ENCODE results near the gene ALDH1A3.

DNA sequence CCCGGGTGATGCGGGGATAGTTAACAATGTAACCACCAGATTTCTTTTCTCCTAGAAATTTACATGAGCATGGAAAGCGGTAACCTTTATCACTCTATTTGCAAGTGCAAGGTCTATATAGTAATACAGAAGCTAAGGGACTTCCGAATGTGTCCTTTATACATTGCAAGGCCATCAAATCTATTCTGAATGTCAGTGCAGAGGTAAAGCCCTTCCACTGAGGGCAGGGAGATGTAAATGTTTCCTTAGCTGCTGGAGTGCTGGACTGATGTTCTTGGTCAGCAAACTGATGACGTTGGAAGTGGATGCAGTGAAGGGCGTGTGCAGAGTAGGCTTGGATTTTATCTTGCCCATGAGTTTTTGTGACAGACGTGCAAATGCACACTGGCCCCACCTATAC is 6.2 kb downstream of the ALDH1A3 start:
- TF ChIP-seq, protein P1, sequence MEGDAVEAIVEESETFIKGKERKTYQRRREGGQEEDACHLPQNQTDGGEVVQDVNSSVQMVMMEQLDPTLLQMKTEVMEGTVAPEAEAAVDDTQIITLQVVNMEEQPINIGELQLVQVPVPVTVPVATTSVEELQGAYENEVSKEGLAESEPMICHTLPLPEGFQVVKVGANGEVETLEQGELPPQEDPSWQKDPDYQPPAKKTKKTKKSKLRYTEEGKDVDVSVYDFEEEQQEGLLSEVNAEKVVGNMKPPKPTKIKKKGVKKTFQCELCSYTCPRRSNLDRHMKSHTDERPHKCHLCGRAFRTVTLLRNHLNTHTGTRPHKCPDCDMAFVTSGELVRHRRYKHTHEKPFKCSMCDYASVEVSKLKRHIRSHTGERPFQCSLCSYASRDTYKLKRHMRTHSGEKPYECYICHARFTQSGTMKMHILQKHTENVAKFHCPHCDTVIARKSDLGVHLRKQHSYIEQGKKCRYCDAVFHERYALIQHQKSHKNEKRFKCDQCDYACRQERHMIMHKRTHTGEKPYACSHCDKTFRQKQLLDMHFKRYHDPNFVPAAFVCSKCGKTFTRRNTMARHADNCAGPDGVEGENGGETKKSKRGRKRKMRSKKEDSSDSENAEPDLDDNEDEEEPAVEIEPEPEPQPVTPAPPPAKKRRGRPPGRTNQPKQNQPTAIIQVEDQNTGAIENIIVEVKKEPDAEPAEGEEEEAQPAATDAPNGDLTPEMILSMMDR (IDR thresholded peaks at IDR 0.05): no peak
- TF ChIP-seq POLR2A (IDR thresholded peaks at IDR 0.05): no peak
- no peak for TF ChIP-seq POLR2AphosphoS5 (IDR thresholded peaks at IDR 0.05)

Data from prostate gland (tissue), 2 donors.